ENCODE data around the gene RCOR1. TPM values are rescaled to one million over a fixed set of nuclear protein-coding genes. Genes with fewer than 3 reads are reported as not detected.

Gene RCOR1
- total and polyA plus RNA-seq, 3 experiments from 2014 or later, result 1.1 to 14.9 (median 14.5) TPM

DNA sequence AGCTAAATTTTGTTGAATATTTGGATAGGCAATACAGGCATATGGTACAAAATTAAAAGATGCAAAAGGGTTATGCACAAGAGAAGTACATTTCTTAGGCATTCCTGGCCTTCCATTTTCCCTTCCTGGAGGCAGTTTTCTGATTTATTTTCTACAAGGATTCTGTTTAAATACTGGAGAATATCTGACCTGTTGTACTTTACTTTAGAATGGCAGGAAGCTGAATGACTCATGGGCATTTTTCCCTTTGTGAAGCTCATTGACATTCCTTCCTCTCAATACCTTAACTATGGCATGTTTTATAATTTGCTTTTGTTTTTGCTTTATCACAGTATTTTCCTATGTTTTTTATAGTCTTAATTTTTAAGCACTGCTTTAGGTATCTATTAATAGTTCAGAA lies 62.7 kb downstream of the RCOR1 start:
- H3K9me3 Mint-ChIP-seq, result peaks cover 0 to 4% (median 0%) of the 10 kb centered on the region in 5 donors
- no peak for DNase-seq
- H3K4me1 Mint-ChIP-seq, result peaks cover 27 to 51% (median 29%) of the 10 kb centered on the region in 3 donors
- no peaks in the 10 kb centered on the region for H3K9me3 ChIP-seq (ENCODE audit: low read length)
- H3K36me3 ChIP-seq (ENCODE audit: insufficient read depth, low read length), result no peaks in the 10 kb centered on the region
- H3K4me3 ChIP-seq (ENCODE audit: low read length), result no peak overlapping the region
- H3K4me1 ChIP-seq (ENCODE audit: insufficient read depth, low read length), result no peaks in the 10 kb centered on the region
- no peak overlapping the region for H3K27ac ChIP-seq (ENCODE audit: low read depth, low read length)
- peaks cover 0 to 5% (median 0%) of the 10 kb centered on the region in 3 donors for H3K36me3 Mint-ChIP-seq
- no peak overlapping the region for H3K4me3 Mint-ChIP-seq
- CTCF ChIA-PET, result no interaction called here
- POLR2A ChIA-PET, result no interaction called here
- H3K27me3 Mint-ChIP-seq, result no peaks in the 10 kb centered on the region
- H3K27me3 ChIP-seq (ENCODE audit: insufficient read depth, low read length, poor library complexity, severe bottlenecking), result no peaks in the 10 kb centered on the region
- peak overlapping the region in 1 of 8 donors; percentile 68 for H3K27ac Mint-ChIP-seq

DNA sequence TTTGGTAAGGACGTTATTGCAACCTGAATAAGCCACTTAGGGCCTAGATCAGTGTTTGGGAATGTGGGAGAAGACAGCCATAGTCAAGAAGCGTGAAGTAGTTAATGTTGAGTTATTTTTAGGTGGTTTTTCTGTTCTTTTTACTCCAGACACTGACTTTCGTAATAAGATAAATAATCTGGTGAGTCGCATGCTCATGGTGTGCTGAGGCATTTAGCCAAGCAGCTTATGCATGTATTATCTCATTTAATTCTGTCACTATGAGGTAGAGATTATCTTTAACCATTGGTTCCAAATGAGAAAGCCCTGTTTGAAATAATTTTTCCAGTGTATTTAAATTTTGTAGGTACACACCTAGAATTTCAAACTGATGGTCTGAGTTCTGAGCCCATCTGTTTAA lies 67.3 kb downstream of the RCOR1 start:
- CTCF ChIA-PET, result no interaction called here

DNA sequence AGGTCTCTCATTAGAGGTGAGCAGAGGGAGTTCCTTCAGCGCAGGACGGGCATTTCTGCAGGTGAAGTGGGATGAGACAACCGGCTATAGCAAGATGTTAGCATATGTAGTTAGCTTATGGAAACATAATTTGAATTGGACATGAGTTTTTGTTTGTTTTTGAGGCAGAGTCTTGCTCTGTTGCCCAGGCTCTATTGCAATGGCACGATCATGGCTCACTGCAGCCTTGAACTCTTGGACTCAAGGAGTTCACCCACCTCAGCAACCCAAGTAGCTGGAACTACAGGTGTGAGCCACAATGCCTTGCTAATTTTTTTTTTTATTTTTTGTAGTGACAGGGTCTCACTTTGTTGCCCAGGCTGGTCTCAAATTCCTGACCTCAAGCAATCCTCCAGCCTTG lies 69.2 kb downstream of the RCOR1 start:
- Mint-ChIP-seq H3K27me3 (no peaks in the 10 kb centered on the region), H3K4me1 (peaks cover 13 to 41% (median 33%) of the 10 kb centered on the region in 3 donors), H3K27ac (no peak overlapping the region), H3K9me3 (no peaks in the 10 kb centered on the region), H3K36me3 (no peaks in the 10 kb centered on the region), H3K4me3 (no peak overlapping the region)
- no peaks in the 10 kb centered on the region for H3K36me3 ChIP-seq (ENCODE audit: insufficient read depth, low read length)
- H3K27me3 ChIP-seq (ENCODE audit: insufficient read depth, low read length, poor library complexity, severe bottlenecking), result no peaks in the 10 kb centered on the region
- DNase-seq, result no peak
- no peaks in the 10 kb centered on the region for H3K4me1 ChIP-seq (ENCODE audit: insufficient read depth, low read length)
- ChIA-PET POLR2A (no interaction called here), CTCF (no interaction called here)
- H3K27ac ChIP-seq (ENCODE audit: low read depth, low read length), result no peak overlapping the region
- H3K9me3 ChIP-seq (ENCODE audit: low read length), result no peaks in the 10 kb centered on the region
- H3K4me3 ChIP-seq (ENCODE audit: low read length), result no peak overlapping the region

More for the DNA sequence above, 67.3 kb downstream of the RCOR1 start:
- no peak for DNase-seq
- Histone ChIP-seq H3K4me1 (ENCODE audit: insufficient read depth, low read length) (no peaks in the 10 kb centered on the region), H3K4me3 (ENCODE audit: low read length) (no peak overlapping the region), H3K9me3 (ENCODE audit: low read length) (no peaks in the 10 kb centered on the region), H3K27me3 (ENCODE audit: insufficient read depth, low read length, poor library complexity, severe bottlenecking) (no peaks in the 10 kb centered on the region), H3K36me3 (ENCODE audit: insufficient read depth, low read length) (no peaks in the 10 kb centered on the region), H3K27ac (ENCODE audit: low read depth, low read length) (no peak overlapping the region)
- no peaks in the 10 kb centered on the region for H3K36me3 Mint-ChIP-seq
- H3K4me3 Mint-ChIP-seq, result no peak overlapping the region
- no peak overlapping the region for H3K27ac Mint-ChIP-seq
- POLR2A ChIA-PET, result no interaction called here
- H3K4me1 Mint-ChIP-seq, result peaks cover 17 to 47% (median 30%) of the 10 kb centered on the region in 3 donors
- no peaks in the 10 kb centered on the region for H3K27me3 Mint-ChIP-seq
- H3K9me3 Mint-ChIP-seq, result no peaks in the 10 kb centered on the region

DNA sequence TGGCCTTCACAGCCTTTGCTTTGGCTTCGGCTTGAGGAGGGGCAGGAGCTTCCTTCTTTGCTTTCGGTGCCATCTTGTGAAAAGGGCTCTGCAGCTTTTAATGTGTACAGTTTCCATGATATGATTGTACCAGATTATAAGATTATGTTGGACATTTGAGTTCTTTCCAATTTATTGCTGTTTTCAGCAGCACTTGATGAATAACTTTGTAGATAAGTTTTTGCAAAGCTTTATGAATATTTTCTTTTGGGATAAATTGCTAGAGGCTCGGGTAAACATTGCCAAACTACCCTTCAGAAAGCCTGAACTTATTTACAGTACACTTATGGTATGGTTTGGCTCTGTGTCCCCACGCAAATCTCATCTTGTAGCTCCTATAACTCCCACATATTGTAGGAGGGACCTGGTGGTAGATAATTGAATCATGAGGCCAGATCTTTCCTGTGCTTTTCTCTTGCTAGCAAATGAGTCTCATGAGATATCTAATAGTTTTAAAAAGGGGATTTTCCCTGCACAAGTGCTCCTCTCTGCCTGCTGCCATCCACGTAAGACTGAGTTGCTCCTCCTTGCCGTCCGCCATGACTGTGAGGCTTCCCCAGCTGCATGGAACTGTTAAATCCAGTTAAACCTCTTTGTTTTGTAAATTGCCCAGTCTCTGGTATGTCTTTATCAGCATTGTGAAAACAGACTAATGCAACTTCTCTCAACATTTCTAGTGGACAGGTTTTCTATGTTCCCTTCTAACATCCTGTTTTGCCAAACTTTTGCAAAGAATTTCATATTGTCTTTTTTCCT lies 70.4 kb downstream of the RCOR1 start:
- Mint-ChIP-seq H3K9me3 (no peaks in the 10 kb centered on the region), H3K27ac (no peak overlapping the region), H3K4me3 (peak overlapping the region in 1 of 7 donors; percentile 27), H3K27me3 (no peaks in the 10 kb centered on the region), H3K4me1 (peaks cover 15 to 44% (median 35%) of the 10 kb centered on the region in 3 donors), H3K36me3 (peaks cover 0 to 2% (median 0%) of the 10 kb centered on the region in 3 donors)
- ChIA-PET POLR2A (no interaction called here), CTCF (no interaction called here)
- H3K27me3 ChIP-seq (ENCODE audit: insufficient read depth, low read length, poor library complexity, severe bottlenecking), result no peaks in the 10 kb centered on the region
- no peak for DNase-seq
- no peaks in the 10 kb centered on the region for H3K4me1 ChIP-seq (ENCODE audit: insufficient read depth, low read length)
- no peak overlapping the region for H3K4me3 ChIP-seq (ENCODE audit: low read length)
- H3K9me3 ChIP-seq (ENCODE audit: low read length), result no peaks in the 10 kb centered on the region
- no peaks in the 10 kb centered on the region for H3K36me3 ChIP-seq (ENCODE audit: insufficient read depth, low read length)
- no peak overlapping the region for H3K27ac ChIP-seq (ENCODE audit: low read depth, low read length)

DNA sequence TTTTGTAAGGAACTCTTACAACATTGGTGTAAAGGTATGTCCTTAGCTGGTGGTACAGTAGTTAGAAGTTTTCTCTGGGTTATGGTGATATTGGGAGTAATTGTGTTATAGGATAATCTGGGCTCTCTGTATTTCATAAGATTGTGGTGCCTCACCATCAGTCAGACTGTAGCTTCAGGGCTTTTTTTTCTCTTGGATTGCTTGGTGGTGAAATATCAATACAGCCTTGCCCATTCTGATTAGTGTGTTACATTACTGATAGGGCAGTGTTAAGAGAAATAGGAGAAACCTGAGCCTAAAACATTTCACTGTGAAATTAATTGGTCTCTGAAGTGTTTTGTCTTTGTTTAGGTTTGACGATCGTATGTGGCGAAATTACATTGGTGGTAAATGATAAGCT lies 71.0 kb downstream of the RCOR1 start:
- Mint-ChIP-seq H3K9me3 (no peaks in the 10 kb centered on the region), H3K27ac (no peak overlapping the region), H3K36me3 (peaks cover 0 to 2% (median 0%) of the 10 kb centered on the region in 3 donors), H3K27me3 (no peaks in the 10 kb centered on the region), H3K4me3 (no peak overlapping the region), H3K4me1 (peaks cover 16 to 49% (median 36%) of the 10 kb centered on the region in 3 donors)
- DNase-seq, result no peak
- POLR2A ChIA-PET, result no interaction called here
- CTCF ChIA-PET, result no interaction called here
- Histone ChIP-seq H3K27ac (ENCODE audit: low read depth, low read length) (no peak overlapping the region), H3K27me3 (ENCODE audit: insufficient read depth, low read length, poor library complexity, severe bottlenecking) (no peaks in the 10 kb centered on the region), H3K9me3 (ENCODE audit: low read length) (no peaks in the 10 kb centered on the region), H3K36me3 (ENCODE audit: insufficient read depth, low read length) (no peaks in the 10 kb centered on the region), H3K4me1 (ENCODE audit: insufficient read depth, low read length) (no peaks in the 10 kb centered on the region), H3K4me3 (ENCODE audit: low read length) (no peak overlapping the region)

DNA sequence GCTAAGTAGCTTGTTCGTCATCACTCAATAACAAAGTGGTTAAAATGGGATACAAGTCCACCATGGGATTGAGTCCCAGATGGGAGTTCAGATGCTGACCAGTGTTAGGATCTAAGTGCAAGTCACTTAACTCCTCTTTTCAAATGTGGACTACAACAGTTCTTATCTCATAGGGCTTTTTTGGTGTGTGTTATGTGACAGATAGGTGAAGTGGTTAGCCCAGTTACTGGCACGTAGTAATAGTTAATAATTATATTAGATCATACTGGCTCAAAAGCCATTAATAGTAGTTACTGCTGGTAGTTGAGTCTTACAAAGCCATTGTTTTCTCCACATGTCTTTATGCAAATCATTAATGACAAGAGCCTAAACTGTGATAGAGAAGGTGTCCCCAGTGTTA lies 73.2 kb downstream of the RCOR1 start:
- H3K27me3 Mint-ChIP-seq, result no peaks in the 10 kb centered on the region
- H3K4me3 Mint-ChIP-seq, result no peak overlapping the region
- no peaks in the 10 kb centered on the region for H3K9me3 Mint-ChIP-seq
- no peak for DNase-seq
- H3K4me3 ChIP-seq (ENCODE audit: low read length), result no peak overlapping the region
- H3K36me3 Mint-ChIP-seq, result peaks cover 0 to 2% (median 0%) of the 10 kb centered on the region in 3 donors
- no peaks in the 10 kb centered on the region for H3K4me1 ChIP-seq (ENCODE audit: insufficient read depth, low read length)
- H3K4me1 Mint-ChIP-seq, result peaks cover 15 to 35% (median 35%) of the 10 kb centered on the region in 3 donors
- no peaks in the 10 kb centered on the region for H3K36me3 ChIP-seq (ENCODE audit: insufficient read depth, low read length)
- H3K27ac Mint-ChIP-seq, result no peak overlapping the region
- no peak overlapping the region for H3K27ac ChIP-seq (ENCODE audit: low read depth, low read length)
- no peaks in the 10 kb centered on the region for H3K9me3 ChIP-seq (ENCODE audit: low read length)
- ChIA-PET POLR2A (no interaction called here), CTCF (no interaction called here)
- no peaks in the 10 kb centered on the region for H3K27me3 ChIP-seq (ENCODE audit: insufficient read depth, low read length, poor library complexity, severe bottlenecking)

DNA sequence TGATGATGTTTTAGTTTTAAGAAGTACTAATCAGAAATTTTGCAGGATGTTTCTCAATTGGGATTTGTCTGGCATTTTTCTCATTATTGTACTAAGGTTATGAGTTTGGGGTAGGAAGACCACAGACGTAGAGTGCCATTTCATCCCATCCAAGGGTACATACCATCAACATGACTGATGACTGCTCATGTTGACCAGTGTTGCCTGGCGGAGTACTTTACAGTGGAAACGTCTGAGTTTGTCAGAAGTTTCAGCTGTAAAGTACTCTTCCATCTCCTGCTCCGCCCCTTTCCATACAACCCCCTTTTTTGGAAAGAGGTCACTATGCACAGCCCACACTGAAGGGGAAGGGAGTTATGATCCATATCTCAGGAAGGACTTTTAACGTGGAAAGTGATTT lies 74.2 kb downstream of the RCOR1 start:
- Histone ChIP-seq H3K27ac (ENCODE audit: low read depth, low read length) (no peak overlapping the region), H3K27me3 (ENCODE audit: insufficient read depth, low read length, poor library complexity, severe bottlenecking) (no peaks in the 10 kb centered on the region), H3K4me3 (ENCODE audit: low read length) (no peak overlapping the region), H3K36me3 (ENCODE audit: insufficient read depth, low read length) (no peaks in the 10 kb centered on the region), H3K4me1 (ENCODE audit: insufficient read depth, low read length) (no peaks in the 10 kb centered on the region), H3K9me3 (ENCODE audit: low read length) (no peaks in the 10 kb centered on the region)
- ChIA-PET POLR2A (no interaction called here), CTCF (no interaction called here)
- no peaks in the 10 kb centered on the region for H3K9me3 Mint-ChIP-seq
- H3K4me3 Mint-ChIP-seq, result no peak overlapping the region
- no peaks in the 10 kb centered on the region for H3K27me3 Mint-ChIP-seq
- H3K27ac Mint-ChIP-seq, result no peak overlapping the region
- H3K4me1 Mint-ChIP-seq, result peaks cover 15 to 30% (median 29%) of the 10 kb centered on the region in 3 donors
- peaks cover 0 to 2% (median 0%) of the 10 kb centered on the region in 3 donors for H3K36me3 Mint-ChIP-seq
- no peak for DNase-seq

DNA sequence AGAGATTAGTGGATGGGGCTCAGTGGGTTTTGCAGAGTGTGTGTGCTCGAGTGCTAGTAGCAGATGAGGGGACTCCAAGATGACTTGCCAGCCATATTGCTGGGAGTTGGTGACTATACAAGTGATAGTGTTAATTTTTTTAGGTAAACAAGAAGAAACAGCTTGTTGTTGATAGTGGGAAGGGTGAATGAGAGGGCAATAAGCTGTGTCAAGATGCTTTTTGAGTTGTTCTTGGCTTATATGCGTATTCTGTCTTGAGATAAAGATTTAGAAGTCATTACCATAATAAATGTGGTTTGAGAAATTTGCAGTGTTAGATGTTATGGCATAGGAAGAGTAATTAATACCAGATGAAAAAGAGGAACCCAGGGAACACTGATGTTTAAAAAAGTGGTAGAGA lies 75.3 kb downstream of the RCOR1 start:
- no peaks in the 10 kb centered on the region for H3K36me3 ChIP-seq (ENCODE audit: insufficient read depth, low read length)
- H3K9me3 ChIP-seq (ENCODE audit: low read length), result no peaks in the 10 kb centered on the region
- H3K9me3 Mint-ChIP-seq, result peaks cover 0 to 4% (median 0%) of the 10 kb centered on the region in 5 donors
- H3K27me3 Mint-ChIP-seq, result no peaks in the 10 kb centered on the region
- H3K4me1 Mint-ChIP-seq, result peaks cover 12 to 25% (median 24%) of the 10 kb centered on the region in 3 donors
- peak overlapping the region in 1 of 8 donors; percentile 18 for H3K27ac Mint-ChIP-seq
- ChIA-PET CTCF (no interaction called here), POLR2A (no interaction called here)
- no peak overlapping the region for H3K27ac ChIP-seq (ENCODE audit: low read depth, low read length)
- DNase-seq, result no peak
- no peaks in the 10 kb centered on the region for H3K4me1 ChIP-seq (ENCODE audit: insufficient read depth, low read length)
- no peak overlapping the region for H3K4me3 ChIP-seq (ENCODE audit: low read length)
- no peaks in the 10 kb centered on the region for H3K27me3 ChIP-seq (ENCODE audit: insufficient read depth, low read length, poor library complexity, severe bottlenecking)
- no peak overlapping the region for H3K4me3 Mint-ChIP-seq
- peaks cover 3 to 4% (median 4%) of the 10 kb centered on the region in 3 donors for H3K36me3 Mint-ChIP-seq
